Lower leg skin (tissue), 3 donors: ENCODE data around the gene CLEC2D.
"Not testable (repeated sequence)": the region's sequence is repeated elsewhere in the genome, so short reads cannot be mapped to it uniquely, and the experiment has no call there.

Source experiments
- POLR2A ChIP-seq, 2 donors: fragments of 450-650 bp; IDR thresholded peaks; one replicate each; pipeline ENCODE4 v1.6.1; 2016 to 2017; ENCODE audit warnings: antibody characterized with exemption in 2 of 2, mild to moderate bottlenecking in 1 of 2, moderate library complexity in 1 of 2
- TF ChIP-seq, protein P1 (sequence below), 3 donors: fragments of 450-650 bp; IDR thresholded peaks; one replicate each; pipeline ENCODE4 v1.5.1; 2016; ENCODE audit warnings: antibody characterized with exemption in 3 of 3, mild to moderate bottlenecking in 3 of 3, moderate library complexity in 2 of 3

DNA sequence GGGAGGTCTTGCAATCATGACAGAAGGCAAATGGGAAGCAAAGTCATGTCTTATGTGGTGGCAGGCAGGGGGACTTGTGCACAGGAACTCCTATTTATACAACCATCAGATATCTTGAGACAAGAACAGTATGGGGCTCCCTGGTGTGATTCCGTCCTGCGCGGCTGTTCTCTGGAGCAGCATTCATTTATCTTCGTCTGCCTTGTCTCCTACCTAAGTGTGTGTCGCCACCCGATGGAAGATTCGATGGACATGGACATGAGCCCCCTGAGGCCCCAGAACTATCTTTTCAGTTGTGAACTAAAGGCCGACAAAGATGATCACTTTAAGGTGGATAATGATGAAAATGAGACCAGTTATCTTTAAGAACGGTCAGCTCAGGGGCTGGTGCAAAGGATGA, 25.6 kb downstream of the CLEC2D start:
- not testable (repeated sequence) for TF ChIP-seq POLR2A (IDR thresholded peaks at IDR 0.05)
- TF ChIP-seq, protein P1, sequence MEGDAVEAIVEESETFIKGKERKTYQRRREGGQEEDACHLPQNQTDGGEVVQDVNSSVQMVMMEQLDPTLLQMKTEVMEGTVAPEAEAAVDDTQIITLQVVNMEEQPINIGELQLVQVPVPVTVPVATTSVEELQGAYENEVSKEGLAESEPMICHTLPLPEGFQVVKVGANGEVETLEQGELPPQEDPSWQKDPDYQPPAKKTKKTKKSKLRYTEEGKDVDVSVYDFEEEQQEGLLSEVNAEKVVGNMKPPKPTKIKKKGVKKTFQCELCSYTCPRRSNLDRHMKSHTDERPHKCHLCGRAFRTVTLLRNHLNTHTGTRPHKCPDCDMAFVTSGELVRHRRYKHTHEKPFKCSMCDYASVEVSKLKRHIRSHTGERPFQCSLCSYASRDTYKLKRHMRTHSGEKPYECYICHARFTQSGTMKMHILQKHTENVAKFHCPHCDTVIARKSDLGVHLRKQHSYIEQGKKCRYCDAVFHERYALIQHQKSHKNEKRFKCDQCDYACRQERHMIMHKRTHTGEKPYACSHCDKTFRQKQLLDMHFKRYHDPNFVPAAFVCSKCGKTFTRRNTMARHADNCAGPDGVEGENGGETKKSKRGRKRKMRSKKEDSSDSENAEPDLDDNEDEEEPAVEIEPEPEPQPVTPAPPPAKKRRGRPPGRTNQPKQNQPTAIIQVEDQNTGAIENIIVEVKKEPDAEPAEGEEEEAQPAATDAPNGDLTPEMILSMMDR (IDR thresholded peaks at IDR 0.05), result not testable (repeated sequence)
